HEK293 (cell line): ENCODE results near the gene PDE3B.

Experiments
- CTCF ChIA-PET: fragments of 350-600 bp; formaldehyde crosslinking; extraction: SDS; loops from one replicate; lab custom pipeline; 2021; ENCODE audit warnings: antibody characterized with exemption; lab: Yijun Ruan, JAX
- POLR2A ChIA-PET: fragments of 300-600 bp; formaldehyde crosslinking; extraction: SDS; loops from one replicate; lab custom pipeline; 2020; ENCODE audit warnings: antibody characterized with exemption, inconsistent platforms; lab: Yijun Ruan, JAX
- H3K27ac ChIP-seq: fragments of 200-500 bp; sonication (Bioruptor generic); 2 replicates; pipeline ENCODE4 v1.5.1; 2014; ENCODE audit warnings: low read depth, low read length, control low read depth, inconsistent platforms; ENCODE audit errors: extremely low read depth
- H3K36me3 ChIP-seq, 2 experiments: fragments of 200-500 bp in 1 of 2; sonication (Bioruptor generic) in 1 of 2; 1 replicate in 1 of 2; 2 replicates in 1 of 2; pipeline ENCODE4 v1.5.1; 2014 to 2017; ENCODE audit warnings: inconsistent platforms in 2 of 2, low read length in 2 of 2; ENCODE audit not compliant: control insufficient read depth in 2 of 2, insufficient read depth in 1 of 2
- H3K4me1 ChIP-seq: fragments of 200-500 bp; sonication (Bioruptor generic); 2 replicates; pipeline ENCODE4 v1.5.1; 2014; ENCODE audit warnings: mild to moderate bottlenecking, low read length, inconsistent platforms; ENCODE audit not compliant: control insufficient read depth, insufficient read depth
- H3K4me3 ChIP-seq: 2 replicates; pipeline ENCODE4 v1.5.1; 2011; ENCODE audit warnings: low read depth, mild to moderate bottlenecking, control low read depth, low read length, moderate library complexity
- H3K9me3 ChIP-seq: fragments of 200-500 bp; sonication (Bioruptor generic); 2 replicates; pipeline ENCODE4 v1.5.1; 2014; ENCODE audit warnings: low read depth, low read length, inconsistent platforms; ENCODE audit not compliant: control insufficient read depth, insufficient read depth
- KLF7 ChIP-seq: fragments of 450-650 bp; formaldehyde crosslinking; IDR thresholded peaks from 2 replicates; pipeline ENCODE4 v1.5.1; 2016; ENCODE audit warnings: missing biosample characterization, missing genetic modification characterization, borderline replicate concordance
- REST ChIP-seq: fragments of 450-650 bp; formaldehyde crosslinking; IDR thresholded peaks from 2 replicates; pipeline ENCODE4 v1.5.1; 2016; ENCODE audit warnings: missing biosample characterization, missing genetic modification characterization
- SALL2 ChIP-seq: fragments of 450-650 bp; formaldehyde crosslinking; IDR thresholded peaks from 2 replicates; pipeline ENCODE4 v1.5.0; 2017; ENCODE audit warnings: missing biosample characterization, mild to moderate bottlenecking, missing genetic modification characterization, borderline replicate concordance
- ZEB2 ChIP-seq: fragments of 450-650 bp; formaldehyde crosslinking; IDR thresholded peaks from 2 replicates; pipeline ENCODE4 v1.5.1; 2016; ENCODE audit warnings: missing biosample characterization, missing genetic modification characterization
- ZFP69B ChIP-seq: fragments of 450-650 bp; formaldehyde crosslinking; IDR thresholded peaks from 2 replicates; pipeline ENCODE4 v1.5.1; 2016; ENCODE audit warnings: missing biosample characterization, missing genetic modification characterization
- ZNF157 ChIP-seq: fragments of 450-650 bp; formaldehyde crosslinking; IDR thresholded peaks from 2 replicates; pipeline ENCODE4 v1.5.1; 2016; ENCODE audit warnings: missing biosample characterization, missing genetic modification characterization
- ZNF184 ChIP-seq: fragments of 450-650 bp; IDR thresholded peaks from 2 replicates; pipeline ENCODE4 v1.5.1; 2018; ENCODE audit warnings: missing biosample characterization, mild to moderate bottlenecking, missing genetic modification characterization
- ZNF280C ChIP-seq: fragments of 450-650 bp; formaldehyde crosslinking; IDR thresholded peaks from 2 replicates; pipeline ENCODE4 v1.5.1; 2016; ENCODE audit warnings: missing biosample characterization, missing genetic modification characterization
- ZNF362 ChIP-seq: fragments of 450-650 bp; formaldehyde crosslinking; IDR thresholded peaks from 2 replicates; pipeline ENCODE4 v1.5.1; 2016; ENCODE audit warnings: missing biosample characterization, missing genetic modification characterization
- ZNF37A ChIP-seq: fragments of 450-650 bp; IDR thresholded peaks from 2 replicates; pipeline ENCODE4 v1.5.1; 2018; ENCODE audit warnings: missing biosample characterization, missing genetic modification characterization
- ZNF473 ChIP-seq: fragments of 450-650 bp; formaldehyde crosslinking; IDR thresholded peaks from 2 replicates; pipeline ENCODE4 v1.5.1; 2017; ENCODE audit warnings: missing biosample characterization, missing genetic modification characterization
- ZNF510 ChIP-seq: fragments of 450-650 bp; formaldehyde crosslinking; IDR thresholded peaks from 2 replicates; pipeline ENCODE4 v1.5.1; 2018; ENCODE audit warnings: mild to moderate bottlenecking, missing genetic modification characterization, missing biosample characterization; ENCODE audit not compliant: insufficient replicate concordance
- ZNF530 ChIP-seq: fragments of 450-650 bp; formaldehyde crosslinking; IDR thresholded peaks from 2 replicates; pipeline ENCODE4 v1.5.1; 2016; ENCODE audit warnings: low read depth, missing biosample characterization, missing genetic modification characterization
- ZNF560 ChIP-seq: fragments of 450-650 bp; formaldehyde crosslinking; IDR thresholded peaks from 2 replicates; pipeline ENCODE4 v1.5.1; 2017; ENCODE audit warnings: missing biosample characterization, missing genetic modification characterization, borderline replicate concordance
- ZNF610 ChIP-seq: fragments of 450-650 bp; formaldehyde crosslinking; IDR thresholded peaks from 2 replicates; pipeline ENCODE4 v1.5.1; 2016; ENCODE audit warnings: missing biosample characterization, missing genetic modification characterization, borderline replicate concordance
- ZNF623 ChIP-seq: fragments of 450-650 bp; formaldehyde crosslinking; IDR thresholded peaks from 2 replicates; pipeline ENCODE4 v1.5.1; 2016; ENCODE audit warnings: missing biosample characterization, missing genetic modification characterization
- ZNF664 ChIP-seq: fragments of 450-650 bp; formaldehyde crosslinking; IDR thresholded peaks from 2 replicates; pipeline ENCODE4 v1.5.1; 2016; ENCODE audit warnings: missing biosample characterization, missing genetic modification characterization
- ZNF76 ChIP-seq: fragments of 450-650 bp; formaldehyde crosslinking; IDR thresholded peaks from 2 replicates; pipeline ENCODE4; 2016; ENCODE audit warnings: low read depth, missing biosample characterization, missing genetic modification characterization, borderline replicate concordance
- ZSCAN16 ChIP-seq: fragments of 450-650 bp; formaldehyde crosslinking; IDR thresholded peaks from 2 replicates; pipeline ENCODE4 v1.5.1; 2016; ENCODE audit warnings: missing biosample characterization, missing genetic modification characterization
- TF ChIP-seq, protein P1 (sequence below): fragments of 450-650 bp; formaldehyde crosslinking; IDR thresholded peaks from 2 replicates; pipeline ENCODE4 v1.5.1; 2017; ENCODE audit warnings: missing biosample characterization, missing genetic modification characterization

The PDE3B gene

GRCh38 chr11:14668731-14669301 is 25.2 kb downstream of the PDE3B start:
- ChIA-PET POLR2A (no interaction called here), CTCF (no interaction called here)
- Histone ChIP-seq H3K27ac (no peak overlapping the region), H3K9me3 (no peaks in the 10 kb centered on the region), H3K4me1 (no peaks in the 10 kb centered on the region), H3K4me3 (no peak overlapping the region), H3K36me3 (no peaks in the 10 kb centered on the region)
- TF ChIP-seq ZEB2: no peak
- no peak for TF ChIP-seq ZNF37A
- TF ChIP-seq ZSCAN16: no peak
- no peak for TF ChIP-seq ZNF530 (tag by site-specific recombination)
- TF ChIP-seq ZNF473: no peak
- no peak for TF ChIP-seq ZNF610 (tag by site-specific recombination)
- TF ChIP-seq ZNF362 (tag by site-specific recombination): no peak
- no peak for TF ChIP-seq ZNF280C (tag by site-specific recombination)
- no peak for TF ChIP-seq REST
- no peak for TF ChIP-seq ZNF157 (tag by site-specific recombination)
- TF ChIP-seq, protein P1, sequence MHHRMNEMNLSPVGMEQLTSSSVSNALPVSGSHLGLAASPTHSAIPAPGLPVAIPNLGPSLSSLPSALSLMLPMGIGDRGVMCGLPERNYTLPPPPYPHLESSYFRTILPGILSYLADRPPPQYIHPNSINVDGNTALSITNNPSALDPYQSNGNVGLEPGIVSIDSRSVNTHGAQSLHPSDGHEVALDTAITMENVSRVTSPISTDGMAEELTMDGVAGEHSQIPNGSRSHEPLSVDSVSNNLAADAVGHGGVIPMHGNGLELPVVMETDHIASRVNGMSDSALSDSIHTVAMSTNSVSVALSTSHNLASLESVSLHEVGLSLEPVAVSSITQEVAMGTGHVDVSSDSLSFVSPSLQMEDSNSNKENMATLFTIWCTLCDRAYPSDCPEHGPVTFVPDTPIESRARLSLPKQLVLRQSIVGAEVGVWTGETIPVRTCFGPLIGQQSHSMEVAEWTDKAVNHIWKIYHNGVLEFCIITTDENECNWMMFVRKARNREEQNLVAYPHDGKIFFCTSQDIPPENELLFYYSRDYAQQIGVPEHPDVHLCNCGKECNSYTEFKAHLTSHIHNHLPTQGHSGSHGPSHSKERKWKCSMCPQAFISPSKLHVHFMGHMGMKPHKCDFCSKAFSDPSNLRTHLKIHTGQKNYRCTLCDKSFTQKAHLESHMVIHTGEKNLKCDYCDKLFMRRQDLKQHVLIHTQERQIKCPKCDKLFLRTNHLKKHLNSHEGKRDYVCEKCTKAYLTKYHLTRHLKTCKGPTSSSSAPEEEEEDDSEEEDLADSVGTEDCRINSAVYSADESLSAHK (tag by site-specific recombination): no peak
- no peak for TF ChIP-seq ZNF623 (tag by site-specific recombination)
- TF ChIP-seq ZNF184 (tag by site-specific recombination): no peak

GRCh38 chr11:14669499-14669898 is 25.9 kb downstream of the PDE3B start:
- TF ChIP-seq ZNF510: no peak
- TF ChIP-seq ZNF664: no peak
- no peak for TF ChIP-seq ZNF76 (tag by site-specific recombination)
- no peak for TF ChIP-seq ZNF623 (tag by site-specific recombination)
- TF ChIP-seq KLF7 (tag by site-specific recombination): no peak
- TF ChIP-seq ZNF560: no peak
- TF ChIP-seq SALL2 (tag by site-specific recombination): no peak
- no peak for TF ChIP-seq ZFP69B (tag by site-specific recombination)
- TF ChIP-seq, all 188 proteins: peak for 0

More at GRCh38 chr11:14669499-14669898, 25.9 kb downstream of the PDE3B start:
- Histone ChIP-seq H3K9me3 (no peaks in the 10 kb centered on the region), H3K4me1 (no peaks in the 10 kb centered on the region), H3K36me3 (no peaks in the 10 kb centered on the region), H3K4me3 (no peak overlapping the region), H3K27ac (no peak overlapping the region)
- ChIA-PET CTCF (no interaction called here), POLR2A (no interaction called here)
